Natural killer cell (primary cell): ENCODE measurements around the gene MAP2. TPM values are rescaled to one million over a fixed set of nuclear protein-coding genes. Genes with fewer than 3 reads are reported as not detected.

Experiments used
- ATAC-seq, 3 donors: fragments of 150-1000 bp in 2 of 3; fragments of 200-7000 bp in 1 of 3; cut with Tn5 transposase; 1 replicate in 1 of 3; 2 replicates in 2 of 3; pipeline ENCODE4 v1.10.0; 2021; ENCODE audit warnings: mild to moderate bottlenecking in 2 of 3, moderate library complexity in 2 of 3
- DNase-seq, 2 donors: peaks; one replicate each; pipeline versions ENCODE4 v3.0.0 to v3.0.0-alpha.2; 2013 to 2021; ENCODE audit warnings: mixed read lengths in 1 of 2
- H3K27ac ChIP-seq: one replicate; pipeline ENCODE4 v1.5.1; 2013; ENCODE audit warnings: mild to moderate bottlenecking, low read length
- H3K27me3 ChIP-seq: one replicate; pipeline ENCODE4 v1.6.1; 2013; ENCODE audit warnings: low read length; ENCODE audit not compliant: control insufficient read depth, insufficient read depth
- H3K36me3 ChIP-seq: one replicate; pipeline ENCODE4 v1.6.1; 2013; ENCODE audit warnings: low read length; ENCODE audit not compliant: control insufficient read depth, insufficient read depth
- H3K4me1 ChIP-seq: one replicate; pipeline ENCODE4 v1.6.1; 2013; ENCODE audit warnings: low read length; ENCODE audit not compliant: control insufficient read depth, insufficient read depth
- H3K4me3 ChIP-seq: one replicate; pipeline ENCODE4 v1.5.1; 2013; ENCODE audit warnings: low read length
- H3K9me3 ChIP-seq: one replicate; pipeline ENCODE4 v1.6.1; 2013; ENCODE audit warnings: low read length; ENCODE audit not compliant: control insufficient read depth, insufficient read depth
- H3K27ac Mint-ChIP-seq, 2 donors: one replicate each; pipeline ENCODE4 v1.8.0; 2022; ENCODE audit warnings: mild to moderate bottlenecking in 2 of 2, mixed read lengths in 2 of 2, moderate library complexity in 1 of 2
- H3K27me3 Mint-ChIP-seq, 2 donors: one replicate each; pipeline ENCODE4 v1.8.0; 2022; ENCODE audit warnings: low read depth in 2 of 2, mixed read lengths in 2 of 2
- H3K36me3 Mint-ChIP-seq: one replicate; pipeline ENCODE4 v1.8.0; 2022; ENCODE audit warnings: mixed read lengths
- H3K4me1 Mint-ChIP-seq, 2 donors: one replicate each; pipeline ENCODE4 v1.8.0; 2022; ENCODE audit warnings: mixed read lengths in 2 of 2
- H3K4me3 Mint-ChIP-seq: one replicate; pipeline ENCODE4 v1.8.0; 2022; ENCODE audit warnings: mild to moderate bottlenecking, moderate library complexity, mixed read lengths
- H3K9me3 Mint-ChIP-seq, 2 donors: one replicate each; pipeline ENCODE4 v1.8.0; 2022; ENCODE audit warnings: mixed read lengths in 2 of 2
- WGBS: methylation state at CpG from one replicate; pipeline ENCODE4 v1.1.7; 2013; ENCODE audit warnings: missing lambda C conversion rate; ENCODE audit not compliant: insufficient coverage; 5-methylcytosine and 5-hydroxymethylcytosine counted together
- intact Hi-C: fragments of 100-400 bp; cut with micrococcal nuclease; formaldehyde crosslinking; loops from one replicate; pipeline ENCODE4 v1.14.2; 2022
- total RNA-seq, 4 donors: library from RNA; stranded (reverse); fragments of 120-200 nt in 1 of 4; gene quantifications; one replicate each; pipeline versions ENCODE4 v1.2.3 to v1.2.4, GENCODE V29; 2013 to 2022
- TF ChIP-seq, protein P1 (sequence below): fragments of 200-600 bp; IDR thresholded peaks from one replicate; pipeline ENCODE4 v1.8.0; 2022; ENCODE audit warnings: antibody characterized with exemption

MAP2 gene
- total RNA-seq, 3 donors from 2014 or later (not counting 1 experiment from before 2014, with no cell fraction given) = not detected

DNA sequence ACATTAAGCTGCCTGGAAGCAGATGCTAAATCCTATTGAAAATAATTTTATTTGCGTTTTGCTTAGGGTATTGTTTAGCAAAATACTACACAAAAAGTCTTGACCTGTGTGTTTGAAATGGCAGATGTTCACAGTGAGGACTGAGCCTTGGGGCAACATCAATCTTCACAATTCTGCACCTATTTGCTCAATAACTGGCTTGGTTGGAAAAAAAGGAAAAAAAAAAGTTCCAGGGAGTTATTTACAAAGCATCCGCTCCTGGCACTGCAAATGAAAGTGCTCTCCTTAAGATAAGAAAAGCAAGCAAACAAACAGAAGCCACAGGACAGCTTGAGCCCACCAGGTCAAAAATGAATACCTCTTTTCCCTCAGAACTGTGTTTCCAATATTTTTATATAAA is 77.7 kb downstream of the MAP2 start:
- Mint-ChIP-seq H3K36me3 (no peaks in the 10 kb centered on the region), H3K27me3 (no peaks in the 10 kb centered on the region), H3K4me3 (no peak overlapping the region), H3K27ac (no peak overlapping the region), H3K9me3 (peaks cover 4 to 8% of the 10 kb centered on the region in 2 donors), H3K4me1 (no peaks in the 10 kb centered on the region)
- peaks cover 5% of the 10 kb centered on the region for H3K9me3 ChIP-seq
- DNase-seq (no peak), ATAC-seq (no peak)
- H3K27ac ChIP-seq = no peak overlapping the region
- H3K27me3 ChIP-seq = no peaks in the 10 kb centered on the region
- intact Hi-C loops = no loop called here
- no peaks in the 10 kb centered on the region for H3K4me1 ChIP-seq
- 80% methylated on average over 2 of the region's 2 CpGs for WGBS
- no peaks in the 10 kb centered on the region for H3K36me3 ChIP-seq
- TF ChIP-seq, protein P1, sequence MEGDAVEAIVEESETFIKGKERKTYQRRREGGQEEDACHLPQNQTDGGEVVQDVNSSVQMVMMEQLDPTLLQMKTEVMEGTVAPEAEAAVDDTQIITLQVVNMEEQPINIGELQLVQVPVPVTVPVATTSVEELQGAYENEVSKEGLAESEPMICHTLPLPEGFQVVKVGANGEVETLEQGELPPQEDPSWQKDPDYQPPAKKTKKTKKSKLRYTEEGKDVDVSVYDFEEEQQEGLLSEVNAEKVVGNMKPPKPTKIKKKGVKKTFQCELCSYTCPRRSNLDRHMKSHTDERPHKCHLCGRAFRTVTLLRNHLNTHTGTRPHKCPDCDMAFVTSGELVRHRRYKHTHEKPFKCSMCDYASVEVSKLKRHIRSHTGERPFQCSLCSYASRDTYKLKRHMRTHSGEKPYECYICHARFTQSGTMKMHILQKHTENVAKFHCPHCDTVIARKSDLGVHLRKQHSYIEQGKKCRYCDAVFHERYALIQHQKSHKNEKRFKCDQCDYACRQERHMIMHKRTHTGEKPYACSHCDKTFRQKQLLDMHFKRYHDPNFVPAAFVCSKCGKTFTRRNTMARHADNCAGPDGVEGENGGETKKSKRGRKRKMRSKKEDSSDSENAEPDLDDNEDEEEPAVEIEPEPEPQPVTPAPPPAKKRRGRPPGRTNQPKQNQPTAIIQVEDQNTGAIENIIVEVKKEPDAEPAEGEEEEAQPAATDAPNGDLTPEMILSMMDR = no peak
- no peak overlapping the region for H3K4me3 ChIP-seq

DNA sequence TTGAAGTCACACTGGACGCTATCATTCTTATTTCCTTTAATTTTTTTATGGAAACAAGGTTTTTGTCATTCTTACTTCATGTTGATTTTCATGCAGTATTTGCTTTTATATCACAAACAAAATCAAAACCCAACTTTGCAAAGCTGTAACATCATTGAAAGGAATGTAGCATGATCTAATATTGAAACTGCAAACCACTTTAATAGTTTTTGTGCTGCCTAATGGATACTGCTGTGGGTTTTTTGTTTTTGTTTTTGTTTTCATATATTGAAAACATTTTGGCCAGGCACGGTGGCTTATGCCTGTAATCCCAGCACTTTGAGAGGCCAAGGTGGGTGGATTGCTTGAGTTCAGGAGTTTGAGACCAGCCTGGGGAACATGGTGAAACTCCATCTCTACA is 81.6 kb downstream of the MAP2 start:
- no peak overlapping the region for H3K27ac Mint-ChIP-seq
- TF ChIP-seq, protein P1 = no peak
- DNase-seq = no peak
- no peaks in the 10 kb centered on the region for H3K4me1 ChIP-seq
- no peaks in the 10 kb centered on the region for H3K4me1 Mint-ChIP-seq
- H3K27me3 ChIP-seq = no peaks in the 10 kb centered on the region
- intact Hi-C loops = no loop called here
- H3K36me3 Mint-ChIP-seq = no peaks in the 10 kb centered on the region
- H3K4me3 ChIP-seq = no peak overlapping the region
- H3K4me3 Mint-ChIP-seq = no peak overlapping the region
- H3K9me3 Mint-ChIP-seq = peaks cover under 1 to 2% of the 10 kb centered on the region in 2 donors
- no peaks in the 10 kb centered on the region for H3K27me3 Mint-ChIP-seq
- H3K27ac ChIP-seq = no peak overlapping the region
- ATAC-seq = no peak
- no peaks in the 10 kb centered on the region for H3K9me3 ChIP-seq
- WGBS = 79% methylated on average over 2 of the region's 2 CpGs
- no peaks in the 10 kb centered on the region for H3K36me3 ChIP-seq

DNA sequence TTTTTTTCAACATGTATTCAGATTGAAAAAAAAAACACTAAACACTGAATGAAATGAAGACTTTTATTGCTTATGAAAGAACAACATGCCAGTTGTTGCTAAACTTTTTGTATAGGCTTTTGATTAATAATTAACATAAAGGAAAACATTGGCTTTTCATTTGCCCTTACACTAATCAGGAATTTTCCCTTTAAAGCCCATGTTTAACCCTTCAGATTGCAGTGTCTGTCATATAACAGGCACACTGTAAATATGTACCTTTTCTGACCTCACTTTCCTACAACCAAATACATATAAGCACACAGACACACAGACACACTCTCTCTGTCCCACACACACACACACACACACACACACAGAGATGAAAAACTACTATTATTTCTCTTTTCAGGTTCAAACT is 84.4 kb downstream of the MAP2 start:
- ATAC-seq (no peak), DNase-seq (no peak)
- no peak overlapping the region for H3K27ac ChIP-seq
- H3K4me1 Mint-ChIP-seq = no peaks in the 10 kb centered on the region
- no peak overlapping the region for H3K4me3 ChIP-seq
- no peak overlapping the region for H3K4me3 Mint-ChIP-seq
- intact Hi-C loops = no loop called here
- H3K4me1 ChIP-seq = no peaks in the 10 kb centered on the region
- no peaks in the 10 kb centered on the region for H3K27me3 ChIP-seq
- no peaks in the 10 kb centered on the region for H3K9me3 ChIP-seq
- H3K9me3 Mint-ChIP-seq = no peaks in the 10 kb centered on the region
- TF ChIP-seq, protein P1 = no peak
- H3K27ac Mint-ChIP-seq = no peak overlapping the region
- H3K36me3 ChIP-seq = no peaks in the 10 kb centered on the region
- H3K27me3 Mint-ChIP-seq = no peaks in the 10 kb centered on the region
- H3K36me3 Mint-ChIP-seq = no peaks in the 10 kb centered on the region

DNA sequence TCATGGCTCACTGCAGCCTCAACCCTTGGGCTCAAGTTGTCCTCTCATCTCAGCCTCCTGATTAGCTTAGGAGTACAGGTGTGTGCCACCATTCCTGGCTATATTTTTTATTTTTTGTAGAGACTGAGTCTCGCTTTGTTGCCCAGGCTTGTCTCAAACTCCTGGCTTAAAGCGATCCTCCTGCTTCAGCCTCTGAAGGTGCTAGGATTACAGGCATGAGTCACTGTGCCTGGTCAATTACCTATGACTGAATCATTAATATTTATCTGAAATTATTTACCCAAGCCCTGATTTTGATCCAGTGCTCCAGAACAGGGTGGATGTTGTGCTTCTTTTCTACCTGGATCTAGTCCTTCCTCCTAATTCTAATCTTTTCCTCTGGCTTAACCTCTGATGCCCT is 87.8 kb downstream of the MAP2 start:
- no peak for DNase-seq
- no peak overlapping the region for H3K27ac Mint-ChIP-seq
- 90% methylated on average over 2 of the region's 2 CpGs for WGBS
- H3K27me3 ChIP-seq = no peaks in the 10 kb centered on the region
- no peak overlapping the region for H3K4me3 ChIP-seq
- intact Hi-C loops = no loop called here
- no peaks in the 10 kb centered on the region for H3K9me3 Mint-ChIP-seq
- ATAC-seq = no peak
- H3K36me3 Mint-ChIP-seq = no peaks in the 10 kb centered on the region
- TF ChIP-seq, protein P1 = no peak
- H3K4me1 ChIP-seq = no peaks in the 10 kb centered on the region
- no peak overlapping the region for H3K27ac ChIP-seq
- H3K36me3 ChIP-seq = no peaks in the 10 kb centered on the region
- no peaks in the 10 kb centered on the region for H3K27me3 Mint-ChIP-seq
- H3K4me3 Mint-ChIP-seq = no peak overlapping the region
- no peaks in the 10 kb centered on the region for H3K4me1 Mint-ChIP-seq
- H3K9me3 ChIP-seq = no peaks in the 10 kb centered on the region
